ENCODE data around the gene TRDMT1. TPM values are rescaled to one million over a fixed set of nuclear protein-coding genes. Genes with fewer than 3 reads are reported as not detected.

Gene TRDMT1
- total RNA-seq, 1 experiment from 2014 or later = 20.2 TPM

DNA sequence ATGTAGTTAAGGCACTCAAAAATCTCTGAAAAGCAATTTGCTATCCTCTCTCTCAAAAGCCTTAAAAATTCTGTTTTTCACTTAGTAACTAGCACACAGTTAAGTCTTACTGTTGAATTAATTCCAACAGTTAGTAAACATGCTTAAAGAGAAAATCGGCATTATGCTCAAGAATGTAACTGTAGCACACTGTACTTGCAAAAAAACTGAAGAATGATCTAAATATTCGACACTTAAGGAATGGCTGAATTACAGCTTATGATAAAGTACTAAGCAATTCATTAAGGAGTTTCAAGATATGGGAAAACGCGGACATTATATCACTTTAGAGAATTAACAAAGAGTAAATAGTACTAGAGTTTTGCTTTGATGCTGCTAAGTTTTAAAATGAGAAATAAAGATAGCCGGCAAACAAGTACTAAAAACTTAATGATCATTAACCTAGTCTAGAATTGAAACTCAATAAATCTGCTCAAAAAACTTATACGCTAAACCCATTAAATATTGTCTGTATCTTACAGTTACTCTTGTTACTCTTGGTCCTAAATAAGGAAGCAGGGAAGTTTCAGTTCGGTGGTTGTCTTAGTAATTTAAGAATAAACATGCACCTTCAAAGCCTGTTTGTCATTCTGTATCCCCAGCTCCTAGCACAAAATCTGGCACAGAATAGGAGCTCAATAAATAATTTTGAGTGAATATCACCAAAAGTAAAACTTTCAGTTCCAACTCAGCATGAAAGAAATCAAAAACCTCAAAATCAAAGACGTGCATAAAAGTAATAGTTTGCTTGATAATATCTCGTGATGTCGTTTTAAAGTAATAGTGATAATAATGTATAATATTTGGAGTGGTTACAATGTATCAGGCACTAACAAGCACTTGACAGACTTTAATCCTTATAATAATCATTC lies 1.2 kb downstream of the TRDMT1 start:
- Histone ChIP-seq H3K9ac (ENCODE audit: extremely low read depth, insufficient read length, low read length) (peak overlapping the region; percentile 73), H3K79me1 (ENCODE audit: insufficient read depth, low read depth, low read length, poor library complexity, severe bottlenecking) (no peaks in the 10 kb centered on the region), H2AK5ac (ENCODE audit: insufficient read length, low read length) (no peak overlapping the region), H4K8ac (replicated peaks; ENCODE audit: insufficient read length, low read depth, low read length) (no peak overlapping the region), H3K18ac (ENCODE audit: insufficient read length, low read depth, low read length) (no peak overlapping the region), H4K5ac (ENCODE audit: insufficient read length, low read depth, low read length) (no peak overlapping the region), H3K4me1 (ENCODE audit: insufficient read depth, low read length) (no peaks in the 10 kb centered on the region; the same call in 1 of the 2 replicates), H3K14ac (ENCODE audit: insufficient read depth, low read length) (no peak overlapping the region), H4K20me1 (ENCODE audit: control insufficient read depth, insufficient read depth, insufficient read length) (no peaks in the 10 kb centered on the region), H2BK12ac (ENCODE audit: insufficient read length, low read depth, low read length) (no peak overlapping the region), H3K27ac (ENCODE audit: insufficient read length, low read depth, low read length) (no peak overlapping the region), H3K4ac (ENCODE audit: low read depth, low read length) (no peak overlapping the region), H3K79me2 (ENCODE audit: insufficient read depth, low read length) (no peaks in the 10 kb centered on the region), H3K9me3 (ENCODE audit: control insufficient read depth, low read depth, low read length) (no peaks in the 10 kb centered on the region), H3K27me3 (ENCODE audit: insufficient read depth, low read length) (no peaks in the 10 kb centered on the region), H4K91ac (ENCODE audit: insufficient read length, low read depth, low read length) (no peak overlapping the region), H3K56ac (ENCODE audit: insufficient read length, low read depth, low read length) (no peak overlapping the region), H2BK5ac (ENCODE audit: insufficient read length, low read length) (no peak overlapping the region), H3K4me2 (ENCODE audit: insufficient read depth, insufficient read length, low read length) (peak overlapping the region; percentile 85), H2BK120ac (ENCODE audit: low read depth, low read length, poor library complexity, severe bottlenecking) (no peak overlapping the region), H2AFZ (ENCODE audit: low read length) (no peak overlapping the region), H2BK15ac (ENCODE audit: low read depth, low read length) (no peak overlapping the region), H2BK20ac (ENCODE audit: low read depth, low read length, poor library complexity, severe bottlenecking) (no peak overlapping the region), H3T11ph (ENCODE audit: low read length) (no peak overlapping the region), H3K23ac (ENCODE audit: insufficient read length, low read depth, low read length) (no peak overlapping the region), H3K23me2 (ENCODE audit: insufficient read length, low read depth, low read length, poor library complexity, severe bottlenecking) (peaks cover 10% of the 10 kb centered on the region)
- peaks cover 1 to 3% of the 10 kb centered on the region in 2 experiments; a peak in 3 of 5 replicates for H3K9me3 Mint-ChIP-seq
- H3K27ac Mint-ChIP-seq = peak overlapping the region in 2 of 3 experiments; percentile 16 to 98; a peak in 4 of 7 replicates
- TF ChIP-seq, protein P1, sequence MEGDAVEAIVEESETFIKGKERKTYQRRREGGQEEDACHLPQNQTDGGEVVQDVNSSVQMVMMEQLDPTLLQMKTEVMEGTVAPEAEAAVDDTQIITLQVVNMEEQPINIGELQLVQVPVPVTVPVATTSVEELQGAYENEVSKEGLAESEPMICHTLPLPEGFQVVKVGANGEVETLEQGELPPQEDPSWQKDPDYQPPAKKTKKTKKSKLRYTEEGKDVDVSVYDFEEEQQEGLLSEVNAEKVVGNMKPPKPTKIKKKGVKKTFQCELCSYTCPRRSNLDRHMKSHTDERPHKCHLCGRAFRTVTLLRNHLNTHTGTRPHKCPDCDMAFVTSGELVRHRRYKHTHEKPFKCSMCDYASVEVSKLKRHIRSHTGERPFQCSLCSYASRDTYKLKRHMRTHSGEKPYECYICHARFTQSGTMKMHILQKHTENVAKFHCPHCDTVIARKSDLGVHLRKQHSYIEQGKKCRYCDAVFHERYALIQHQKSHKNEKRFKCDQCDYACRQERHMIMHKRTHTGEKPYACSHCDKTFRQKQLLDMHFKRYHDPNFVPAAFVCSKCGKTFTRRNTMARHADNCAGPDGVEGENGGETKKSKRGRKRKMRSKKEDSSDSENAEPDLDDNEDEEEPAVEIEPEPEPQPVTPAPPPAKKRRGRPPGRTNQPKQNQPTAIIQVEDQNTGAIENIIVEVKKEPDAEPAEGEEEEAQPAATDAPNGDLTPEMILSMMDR (conservative IDR thresholded peaks at IDR 0.05) = no peak
- H3K27me3 Mint-ChIP-seq (ENCODE audit: low read depth) = no peaks in the 10 kb centered on the region
- H3K4me3 Mint-ChIP-seq = peak overlapping the region; percentile 86 to 89
- no CpG with 5 or more reads among the region's 10 CpGs for WGBS (ENCODE audit: extremely low coverage, insufficient read length, low lambda C conversion rate)
- H3K36me3 Mint-ChIP-seq (ENCODE audit: insufficient read depth in 1 of 3, low read depth in 3 of 3) = peaks cover 0 to 3% (median 0%) of the 10 kb centered on the region in 3 experiments; a peak in 3 of 7 replicates
- no peak for DNase-seq
- H3K4me1 Mint-ChIP-seq = peaks cover 60 to 66% of the 10 kb centered on the region in 2 experiments

All from H9 (cell line).